GM04504 (cell line): Measurements from ENCODE around the gene DOCK9.

Source experiments
- DNase-seq: peaks from one replicate; pipeline ENCODE4 v3.0.0-alpha.2; 2012; ENCODE audit warnings: low read depth

DOCK9 gene

DNA sequence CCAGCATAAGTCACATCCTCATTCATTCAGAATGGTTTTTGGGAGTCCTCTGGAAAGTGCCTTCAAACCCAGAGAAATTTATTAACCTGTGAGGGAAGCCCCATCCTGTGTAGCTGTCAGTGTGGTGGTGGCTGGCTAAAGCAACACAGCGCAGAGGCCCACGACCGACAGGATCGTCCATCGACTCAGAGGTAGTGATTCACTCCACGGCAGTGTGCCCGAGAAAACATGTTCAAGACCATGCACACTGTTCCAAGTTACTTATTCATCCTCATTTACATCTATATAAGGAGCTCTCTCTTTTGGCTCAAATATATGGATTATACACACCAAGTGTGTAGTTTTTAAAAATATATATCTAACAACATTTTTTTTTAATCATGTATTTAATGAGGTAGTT lies 129.1 kb downstream of the DOCK9 start:
- no peak for DNase-seq

DNA sequence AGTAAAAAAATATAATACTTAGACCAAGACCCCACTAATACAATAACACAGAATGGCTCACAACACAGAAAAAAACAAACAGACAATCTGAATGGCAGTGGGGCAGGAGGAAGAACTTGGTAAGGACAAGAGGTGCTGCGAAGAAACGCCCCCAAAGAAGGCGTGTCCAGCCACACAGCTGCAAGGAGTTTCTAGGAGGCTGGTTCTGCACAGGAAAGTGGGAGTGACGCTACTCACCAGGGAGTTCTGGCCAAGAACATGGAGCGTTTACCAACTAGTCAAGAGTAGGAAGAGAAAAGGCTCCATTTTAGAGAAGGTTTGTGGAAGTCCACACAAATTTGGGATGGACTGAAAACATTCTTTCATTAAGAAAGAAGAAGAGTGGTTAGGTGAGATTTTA lies 130.1 kb downstream of the DOCK9 start:
- no peak for DNase-seq

- no peak for DNase-seq
Observed at GRCh38 chr13:98846986-98847385, 130.9 kb downstream of the DOCK9 start.

GRCh38 chr13:98846521-98846920 lies 131.3 kb downstream of the DOCK9 start:
- no peak for DNase-seq

DNA sequence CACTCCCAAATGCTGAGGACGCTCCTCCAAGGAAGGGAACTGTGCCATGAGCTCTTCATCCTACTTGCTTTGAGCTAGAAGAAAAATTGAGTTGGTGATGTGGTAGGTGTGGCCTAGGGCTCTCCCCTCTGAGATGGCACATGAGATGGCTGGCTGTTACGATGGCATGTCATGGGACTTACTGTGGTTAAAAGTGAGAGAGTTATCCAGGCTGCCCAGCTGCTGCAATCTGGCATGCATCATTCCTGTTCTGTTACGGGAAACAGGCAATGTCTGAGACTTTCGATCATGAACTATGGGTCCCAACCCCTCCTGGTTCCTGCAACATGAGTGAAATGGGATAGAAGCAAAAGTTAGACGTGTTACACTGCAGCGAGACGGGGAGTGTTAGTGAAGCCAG lies 132.1 kb downstream of the DOCK9 start:
- no peak for DNase-seq

- no peak for DNase-seq
Observed at GRCh38 chr13:98844021-98844420, 133.8 kb downstream of the DOCK9 start.

- no peak for DNase-seq
Observed at GRCh38 chr13:98843482-98843877, 134.4 kb downstream of the DOCK9 start.

DNA sequence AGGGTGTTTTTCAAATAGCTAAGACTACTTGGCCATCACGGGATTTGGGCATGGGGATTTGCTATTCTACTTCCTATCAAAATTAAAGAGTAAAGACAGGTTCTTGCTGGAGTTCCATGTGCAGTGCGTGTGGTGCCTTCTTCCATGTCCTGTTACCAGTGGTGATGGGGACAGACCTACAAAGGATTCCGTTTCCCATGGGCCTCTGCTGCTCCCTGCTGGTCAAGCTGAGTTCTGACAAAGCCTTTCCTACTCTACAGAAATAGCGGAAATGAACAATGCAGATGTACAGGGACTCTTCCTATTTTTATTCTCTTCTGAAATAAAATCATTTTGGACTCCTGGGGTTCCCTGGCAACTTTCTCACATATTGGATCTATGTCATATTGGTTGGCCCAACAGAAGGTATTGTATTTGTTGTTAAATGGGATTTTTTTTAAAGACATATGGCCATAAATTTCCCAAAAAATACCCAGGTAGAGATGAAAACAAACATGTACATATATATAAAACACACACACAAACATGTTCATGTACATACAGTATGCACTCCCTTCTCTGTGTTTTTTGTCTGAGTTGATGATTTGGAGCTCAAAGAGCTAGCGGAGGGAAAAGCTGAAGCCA lies 134.9 kb downstream of the DOCK9 start:
- peak; percentile 58 for DNase-seq

GRCh38 chr13:98842070-98842469 lies 135.8 kb downstream of the DOCK9 start:
- no peak for DNase-seq

GRCh38 chr13:98839856-98840769 lies 137.8 kb downstream of the DOCK9 start:
- no peak for DNase-seq

- no peak for DNase-seq
Observed at GRCh38 chr13:98838776-98839175, 139.1 kb downstream of the DOCK9 start.

DNA sequence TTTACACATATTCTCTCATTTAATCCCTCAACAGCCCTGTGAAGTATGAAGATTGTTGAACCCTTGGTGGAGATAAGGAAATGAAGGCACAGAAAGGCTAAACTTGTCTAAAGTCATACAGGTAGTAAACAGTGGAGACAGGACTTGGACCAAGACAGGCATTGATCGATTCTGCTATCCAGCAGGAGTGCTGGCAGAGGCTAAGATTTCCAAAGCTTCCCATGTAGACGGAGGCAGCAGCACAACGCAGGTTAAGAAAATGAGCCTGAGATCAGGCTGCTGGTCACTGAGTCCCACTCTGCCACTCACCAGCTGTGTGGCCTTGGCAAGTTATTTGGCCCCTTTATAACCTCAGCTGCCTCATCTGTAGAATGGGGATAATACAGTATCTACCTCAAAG lies 140.0 kb downstream of the DOCK9 start:
- no peak for DNase-seq

GRCh38 chr13:98835156-98835555 lies 142.7 kb downstream of the DOCK9 start:
- no peak for DNase-seq

DNA sequence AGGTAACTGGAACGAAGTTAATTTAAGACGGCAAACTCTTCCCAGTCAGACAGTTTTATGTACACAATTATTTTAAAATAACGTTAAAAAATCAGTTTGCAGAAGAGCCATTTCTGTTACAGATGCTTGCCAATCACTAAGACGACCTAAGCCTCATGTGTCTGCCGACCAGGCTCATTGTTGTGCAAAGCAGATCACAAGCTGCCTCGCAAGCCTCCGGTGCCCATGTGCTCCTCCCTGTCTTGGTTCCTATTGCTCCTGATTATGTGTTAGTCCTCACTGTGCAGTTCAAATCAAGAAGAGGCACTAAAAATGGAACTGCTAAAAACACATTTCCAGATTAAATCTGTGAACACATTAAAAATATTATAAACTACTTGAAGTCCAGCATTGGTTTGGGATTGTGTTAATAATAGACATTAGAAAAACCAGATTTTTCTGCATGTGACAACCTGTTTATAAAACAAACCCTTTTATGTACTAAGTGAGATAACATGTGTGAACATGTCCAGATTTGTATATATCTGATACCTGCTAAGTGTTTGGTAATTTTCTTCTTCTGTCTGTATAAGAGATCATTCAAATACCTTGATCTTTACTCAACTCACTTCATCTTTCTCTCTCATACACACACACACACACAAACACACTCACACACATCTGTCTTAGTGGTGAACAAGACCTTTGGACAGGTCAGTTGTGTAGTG lies 143.5 kb downstream of the DOCK9 start:
- no peak for DNase-seq

DNA sequence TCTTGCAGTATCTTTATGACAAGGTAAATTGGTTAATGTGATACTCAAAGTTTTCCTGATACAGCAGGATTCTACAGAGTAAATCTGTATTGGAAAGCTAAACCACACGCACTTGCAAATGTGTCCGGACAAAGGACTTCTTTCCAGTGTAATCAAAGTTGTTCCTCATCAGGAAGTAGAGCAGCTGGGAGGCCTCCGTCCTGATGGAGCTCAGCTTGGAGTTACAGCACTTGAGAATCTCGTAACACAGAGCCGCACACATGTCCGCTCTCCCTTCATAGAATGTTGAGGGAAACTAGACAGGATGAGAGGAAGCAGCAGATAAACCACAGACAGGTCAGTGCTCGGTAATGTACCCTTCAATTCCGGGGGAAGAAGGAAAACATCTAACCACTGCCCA lies 146.6 kb downstream of the DOCK9 start:
- no peak for DNase-seq

- DNase-seq = no peak
Observed at GRCh38 chr13:98829541-98829940, 148.3 kb downstream of the DOCK9 start.

GRCh38 chr13:98828614-98829013 lies 149.2 kb downstream of the DOCK9 start:
- no peak for DNase-seq

DNA sequence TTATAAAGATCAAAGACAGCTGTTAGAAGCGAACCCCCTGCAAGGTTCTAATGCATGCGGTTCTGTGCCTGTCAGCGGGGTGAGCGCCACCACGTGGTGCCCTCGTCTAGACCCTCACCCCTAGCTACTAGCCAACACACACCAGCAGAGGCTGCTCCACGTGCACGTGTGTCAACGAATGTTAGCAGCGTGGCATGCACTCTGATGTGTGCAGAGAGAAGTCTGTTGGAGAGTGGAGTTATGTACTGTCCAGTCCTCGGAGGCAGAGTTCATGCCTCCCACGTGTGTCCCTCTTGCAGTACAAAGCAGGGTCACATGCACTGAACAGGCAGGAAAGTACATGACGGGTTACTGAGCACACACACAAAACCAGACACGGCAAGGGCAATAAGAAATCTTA lies 150.4 kb downstream of the DOCK9 start:
- DNase-seq = no peak

DNA sequence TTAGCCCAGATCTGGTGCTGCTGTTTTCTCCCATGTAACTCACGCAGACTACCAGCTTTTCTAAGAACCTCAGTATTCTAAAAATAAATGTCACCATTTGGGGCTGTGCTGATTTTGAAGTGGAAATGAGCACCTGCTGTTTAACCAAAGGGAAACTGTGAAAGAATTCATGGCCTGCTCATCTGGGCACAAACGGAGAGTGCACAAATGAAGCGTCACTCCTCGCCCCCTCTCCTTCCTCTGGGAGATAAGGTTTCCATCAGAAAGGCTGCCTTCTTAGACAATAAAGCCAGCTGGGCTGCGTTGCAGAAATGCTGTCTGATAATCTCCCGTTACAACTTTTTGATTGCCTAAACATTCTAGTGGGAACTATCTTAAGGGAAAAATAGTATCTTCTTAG lies 151.7 kb downstream of the DOCK9 start:
- no peak for DNase-seq

DNA sequence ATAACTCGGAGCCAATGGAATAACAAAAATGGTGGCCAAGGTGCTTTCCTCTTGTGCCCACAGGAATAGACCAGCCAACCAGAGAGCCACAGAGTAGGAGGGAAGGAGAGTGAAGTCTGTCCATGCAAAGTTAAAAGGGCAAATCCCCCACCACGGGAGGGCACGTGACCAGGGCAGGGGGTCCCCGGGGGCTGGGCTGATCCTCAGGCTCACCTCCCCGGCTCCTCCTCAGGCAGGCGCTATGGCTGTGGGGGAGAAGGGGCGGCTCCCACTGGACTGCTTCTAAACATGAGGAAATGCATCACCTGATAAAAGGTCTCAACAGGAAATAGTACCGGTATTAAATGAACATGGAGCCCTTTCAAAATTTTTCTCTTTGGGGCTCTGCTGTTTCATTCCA lies 152.2 kb downstream of the DOCK9 start:
- no peak for DNase-seq

GRCh38 chr13:98824376-98825160 lies 153.3 kb downstream of the DOCK9 start:
- no peak for DNase-seq

DNA sequence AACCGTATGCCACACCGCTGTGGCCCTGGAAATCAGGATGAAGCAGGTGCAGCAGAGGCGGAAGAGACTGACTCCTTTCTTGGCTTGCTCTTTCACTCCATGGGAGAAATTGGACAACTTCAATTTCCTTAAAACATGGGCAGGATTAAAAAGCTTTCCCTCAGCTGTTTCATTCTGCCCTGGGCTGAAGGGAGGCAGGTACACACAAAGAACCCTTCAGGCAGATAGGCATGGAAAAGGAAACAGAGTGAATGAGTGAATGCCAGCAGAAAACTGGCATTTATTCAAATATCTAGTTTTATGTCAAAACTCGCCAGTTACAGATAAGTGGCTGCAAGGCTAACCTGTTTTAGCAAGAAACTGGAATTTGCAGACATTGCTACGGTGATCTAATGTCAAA lies 154.4 kb downstream of the DOCK9 start:
- no peak for DNase-seq
